ENCODE results near the gene PRR3.

DNA sequence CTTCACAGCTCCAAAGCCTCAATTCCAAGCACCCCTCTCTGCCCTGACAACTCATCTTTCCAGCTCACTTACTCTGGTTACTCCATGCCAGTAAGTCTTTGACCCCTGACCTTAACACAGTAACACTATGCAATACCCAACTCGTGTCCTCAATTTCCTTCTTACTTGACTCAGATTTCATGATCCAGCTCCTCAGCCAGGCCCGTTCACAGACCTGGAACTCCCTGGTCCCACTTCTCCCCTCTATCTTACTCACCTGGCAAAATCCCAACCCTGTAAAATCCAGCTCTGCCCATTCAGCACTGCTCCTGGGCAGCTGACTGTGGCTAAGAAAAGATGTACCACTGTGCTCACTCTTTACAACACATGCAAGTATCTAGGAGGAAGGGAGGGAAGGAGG, 8.7 kb upstream of the PRR3 start:
- no peak for TF ChIP-seq CTCF (IDR thresholded peaks at IDR 0.05; ENCODE audit: low read depth, low read length, poor library complexity, severe bottlenecking)
- TF ChIP-seq EZH2phosphoT487 (IDR thresholded peaks at IDR 0.05; ENCODE audit: borderline replicate concordance, low read length): no peak
